ENCODE measurements around the gene EIF6. TPM values are rescaled to one million over a fixed set of nuclear protein-coding genes. Genes with fewer than 3 reads are reported as not detected.

EIF6 gene
- total RNA-seq, 1 donor from 2014 or later, result 226 TPM

GRCh38 chr20:35298264-35298663 lies 13.7 kb upstream of the EIF6 start:
- Histone ChIP-seq H3K36me3 (ENCODE audit: control insufficient read depth, insufficient read depth, low read length) (peaks cover 1% of the 10 kb centered on the region), H3K27me3 (ENCODE audit: control insufficient read depth, insufficient read depth, low read length) (no peaks in the 10 kb centered on the region), H3K4me3 (ENCODE audit: low read depth, low read length) (no peak overlapping the region)
- TF ChIP-seq CTCF (IDR thresholded peaks at IDR 0.05; ENCODE audit: insufficient read depth, low read length, severe bottlenecking), result no peak
- FAIRE-seq (no peak), DNase-seq (ENCODE audit: low read depth) (no peak)

- Histone ChIP-seq H3K36me3 (ENCODE audit: control insufficient read depth, insufficient read depth, low read length) (no peaks in the 10 kb centered on the region), H3K4me3 (ENCODE audit: low read depth, low read length) (no peak overlapping the region), H3K27me3 (ENCODE audit: control insufficient read depth, insufficient read depth, low read length) (no peaks in the 10 kb centered on the region)
- no peak for TF ChIP-seq CTCF (IDR thresholded peaks at IDR 0.05; ENCODE audit: insufficient read depth, low read length, severe bottlenecking)
- no peak for FAIRE-seq
- no peak for DNase-seq (ENCODE audit: low read depth)
Observed at GRCh38 chr20:35297740-35298139, 13.2 kb upstream of the EIF6 start.

- no peaks in the 10 kb centered on the region for H3K36me3 ChIP-seq (ENCODE audit: control insufficient read depth, insufficient read depth, low read length)
- H3K27me3 ChIP-seq (ENCODE audit: control insufficient read depth, insufficient read depth, low read length), result no peaks in the 10 kb centered on the region
- no peak for FAIRE-seq
- DNase-seq (ENCODE audit: low read depth), result no peak
- TF ChIP-seq CTCF (IDR thresholded peaks at IDR 0.05; ENCODE audit: insufficient read depth, low read length, severe bottlenecking), result no peak
- no peak overlapping the region for H3K4me3 ChIP-seq (ENCODE audit: low read depth, low read length)
Observed at GRCh38 chr20:35297155-35297554, 12.6 kb upstream of the EIF6 start.

GRCh38 chr20:35296101-35296554 lies 11.6 kb upstream of the EIF6 start:
- no peak for FAIRE-seq

GRCh38 chr20:35295674-35296073 lies 11.1 kb upstream of the EIF6 start:
- no peak for TF ChIP-seq CTCF (IDR thresholded peaks at IDR 0.05; ENCODE audit: insufficient read depth, low read length, severe bottlenecking)

More at GRCh38 chr20:35296101-35296554, 11.6 kb upstream of the EIF6 start:
- Histone ChIP-seq H3K27me3 (ENCODE audit: control insufficient read depth, insufficient read depth, low read length) (no peaks in the 10 kb centered on the region), H3K4me3 (ENCODE audit: low read depth, low read length) (no peak overlapping the region), H3K36me3 (ENCODE audit: control insufficient read depth, insufficient read depth, low read length) (no peaks in the 10 kb centered on the region)
- no peak for DNase-seq (ENCODE audit: low read depth)
- no peak for TF ChIP-seq CTCF (IDR thresholded peaks at IDR 0.05; ENCODE audit: insufficient read depth, low read length, severe bottlenecking)

GRCh38 chr20:35295058-35295457 lies 10.5 kb upstream of the EIF6 start:
- no peak for TF ChIP-seq CTCF (IDR thresholded peaks at IDR 0.05; ENCODE audit: insufficient read depth, low read length, severe bottlenecking)
- H3K27me3 ChIP-seq (ENCODE audit: control insufficient read depth, insufficient read depth, low read length), result no peaks in the 10 kb centered on the region
- no peak for DNase-seq (ENCODE audit: low read depth)
- H3K36me3 ChIP-seq (ENCODE audit: control insufficient read depth, insufficient read depth, low read length), result no peaks in the 10 kb centered on the region
- no peak for FAIRE-seq
- no peak overlapping the region for H3K4me3 ChIP-seq (ENCODE audit: low read depth, low read length)

More at GRCh38 chr20:35295674-35296073, 11.1 kb upstream of the EIF6 start:
- H3K4me3 ChIP-seq (ENCODE audit: low read depth, low read length), result no peak overlapping the region
- DNase-seq (ENCODE audit: low read depth), result no peak
- no peaks in the 10 kb centered on the region for H3K36me3 ChIP-seq (ENCODE audit: control insufficient read depth, insufficient read depth, low read length)
- no peak for FAIRE-seq
- H3K27me3 ChIP-seq (ENCODE audit: control insufficient read depth, insufficient read depth, low read length), result no peaks in the 10 kb centered on the region

Measured in bronchial epithelial cell (primary cell).